Fibroblast of the conjunctiva (primary cell): ENCODE data around the gene SRMS.
"Not testable (repeated sequence)": the region's sequence is repeated elsewhere in the genome, so short reads cannot be mapped to it uniquely, and the experiment has no call there.

Experiments used
- DNase-seq: peaks from one replicate; pipeline ENCODE4 v3.0.0-alpha.2; 2010; ENCODE audit warnings: low read depth

Gene SRMS

DNA sequence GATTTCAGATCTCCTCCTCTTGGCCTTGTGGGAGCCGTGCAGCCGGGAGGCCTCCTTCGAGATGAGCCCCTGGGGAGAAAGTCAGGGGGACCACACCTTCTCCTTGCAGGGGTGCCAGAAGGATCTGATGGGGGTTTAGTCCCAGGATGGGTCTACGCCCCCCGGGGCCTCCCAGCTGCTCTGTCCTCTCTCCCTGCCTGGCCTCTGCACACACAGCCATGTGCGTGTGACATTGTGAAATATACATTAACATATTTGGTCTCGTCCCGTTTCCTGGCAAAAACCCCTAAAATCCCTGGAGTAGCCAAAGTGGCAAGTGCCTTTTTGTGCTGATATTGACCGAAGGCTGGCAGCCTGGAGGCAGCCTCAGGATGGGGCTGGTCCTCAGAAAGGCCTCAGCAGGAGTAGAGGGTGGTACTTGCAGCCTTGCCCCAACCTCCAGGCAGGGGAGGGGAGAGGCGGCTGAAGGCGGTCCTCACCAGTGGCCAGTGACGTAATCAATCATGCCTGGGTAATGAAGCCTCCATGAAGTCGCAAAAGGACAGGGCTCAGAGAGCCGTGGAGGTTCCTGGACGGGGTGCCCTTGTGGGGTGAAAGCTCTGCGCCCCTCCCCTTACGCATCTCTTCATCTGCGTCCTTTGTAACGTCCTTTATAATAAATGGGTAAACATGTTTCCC, 31.6 kb upstream of the SRMS start:
- no peak for DNase-seq

DNA sequence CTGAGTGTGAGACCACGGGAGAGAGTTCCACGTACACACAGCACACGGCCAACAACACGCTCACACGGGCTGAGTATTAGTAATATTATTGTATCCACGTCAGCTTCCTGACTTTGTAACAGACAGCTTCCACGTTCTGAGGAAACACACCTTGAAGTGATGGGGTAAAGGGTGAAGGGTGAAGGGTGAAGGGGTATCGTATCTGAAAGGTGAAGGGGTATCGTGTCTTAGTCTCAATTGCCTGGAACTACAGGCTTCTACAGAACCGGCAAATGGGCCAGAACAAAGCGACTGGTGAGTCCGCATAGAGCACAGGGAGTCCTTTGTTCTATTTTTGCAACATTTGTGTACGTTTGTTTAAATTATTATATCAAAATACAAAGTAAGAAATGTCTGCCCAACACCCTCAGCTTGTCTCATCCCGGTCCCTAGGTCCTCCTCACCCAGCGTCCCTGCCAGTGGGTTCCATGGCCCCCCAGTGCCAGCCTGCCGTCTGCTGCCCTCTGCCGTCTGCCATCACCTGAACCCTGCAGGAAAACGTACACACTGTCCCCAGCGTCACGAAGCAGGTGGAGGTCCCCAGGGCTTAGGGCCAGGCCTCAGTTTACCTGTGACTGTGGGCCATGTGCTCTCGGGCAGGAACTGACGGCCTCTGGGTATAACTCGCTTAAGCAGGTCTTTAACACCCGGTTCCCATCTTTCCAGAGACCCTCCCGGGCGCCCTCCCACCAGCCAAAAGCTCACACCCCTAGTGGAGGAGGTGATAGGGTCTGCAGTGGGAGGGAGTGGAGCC, 30.9 kb upstream of the SRMS start:
- DNase-seq = no peak

- DNase-seq = no peak
These were observed 29.9 kb upstream of the SRMS start for GRCh38 chr20:63577317-63577894.

DNA sequence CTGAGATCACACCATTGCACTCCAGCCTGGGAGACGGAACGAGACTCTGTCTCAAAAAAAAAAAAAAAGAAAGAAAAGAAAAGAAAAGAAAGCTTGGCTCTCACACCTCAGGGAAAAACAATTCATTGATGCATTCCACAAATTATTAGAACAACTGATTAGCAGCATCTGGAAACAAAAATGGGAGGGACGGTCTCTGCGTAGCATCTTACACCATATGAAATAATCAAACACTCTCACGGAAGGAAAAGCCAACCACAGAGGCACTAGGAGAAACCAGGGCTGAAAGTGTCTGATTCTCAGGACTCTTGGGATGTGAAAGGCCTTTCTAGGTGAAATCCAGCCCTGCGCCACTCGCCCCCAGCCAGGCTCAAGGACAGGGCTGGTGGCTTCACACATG, 28.8 kb upstream of the SRMS start:
- no peak for DNase-seq

DNA sequence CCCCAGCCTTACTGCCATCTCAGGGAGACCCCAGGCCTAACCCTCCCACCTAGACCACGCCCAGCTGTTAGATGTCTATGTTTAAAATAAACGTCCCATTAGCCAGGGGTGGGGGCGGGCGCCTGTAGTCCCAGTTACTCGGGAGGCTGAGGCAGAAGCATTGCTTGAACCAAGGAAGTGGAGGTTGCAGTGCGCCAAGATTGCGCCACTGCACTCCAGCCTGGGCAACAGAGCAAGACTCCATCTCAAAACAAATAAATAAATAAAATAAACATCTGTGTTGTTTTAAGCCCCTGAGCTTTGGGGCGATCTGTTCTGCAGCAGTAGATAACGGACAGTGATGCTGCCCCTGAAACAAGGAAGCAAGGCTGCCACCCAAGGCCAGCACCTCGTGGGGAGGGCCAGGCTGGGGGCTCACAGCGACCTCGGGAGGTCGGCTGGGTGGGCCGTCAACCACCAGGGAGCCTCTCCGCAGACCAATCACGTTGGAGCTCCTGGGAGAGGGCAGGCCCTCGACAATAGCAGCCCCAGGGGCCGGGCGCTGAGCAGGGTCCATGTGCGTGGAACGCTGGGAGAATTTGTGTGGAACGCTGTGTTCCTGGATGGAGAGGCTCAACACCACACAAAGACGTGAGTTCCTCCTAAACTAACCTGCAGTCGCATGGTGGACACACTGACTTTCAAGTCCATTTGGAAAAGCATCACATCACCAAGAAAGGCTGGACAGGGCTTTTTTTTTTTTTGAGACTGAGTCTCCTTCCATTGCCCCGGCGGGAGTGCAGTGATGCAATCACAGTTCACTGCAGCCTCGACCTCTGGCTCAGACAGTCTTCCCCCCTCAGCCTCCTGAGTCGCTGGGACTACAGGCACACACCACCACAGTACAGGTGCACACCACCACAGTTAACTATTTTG, 27.5 kb upstream of the SRMS start:
- peak; percentile 16 for DNase-seq

GRCh38 chr20:63574156-63574828, 26.7 kb upstream of the SRMS start, which contains the start of gene HELZ2:
HELZ2 (minus strand) TSS chr20:63574239; CDS start chr20:63572385, 1,854 bp downstream.
- peak; percentile 26 for DNase-seq

DNA sequence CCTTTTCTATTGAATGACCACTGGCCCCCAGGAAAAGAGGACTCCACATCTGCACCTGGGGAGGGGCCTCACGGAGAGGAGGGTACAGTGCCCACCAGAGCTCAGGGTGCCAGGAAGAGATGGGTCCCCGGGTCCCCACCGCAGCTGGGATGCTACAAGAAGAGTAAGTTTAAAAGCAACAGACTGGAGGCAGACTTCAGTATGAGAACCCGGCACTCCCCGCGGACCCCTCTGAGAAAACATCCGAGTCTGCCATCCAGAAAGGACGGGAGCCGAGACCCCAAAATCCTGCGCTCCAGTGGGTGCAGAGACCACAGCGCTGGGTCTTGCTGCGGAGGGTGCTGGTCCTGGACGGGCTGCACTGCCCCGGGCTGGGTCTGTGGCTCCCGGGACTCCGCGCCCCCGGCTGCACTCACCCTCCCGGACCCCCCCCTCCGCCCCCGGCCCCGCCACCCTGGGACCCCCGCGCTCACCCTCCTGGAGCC, 26.1 kb upstream of the SRMS start:
- no peak for DNase-seq

- no peak for DNase-seq
These were observed 25.5 kb upstream of the SRMS start for GRCh38 chr20:63572788-63573646.

DNA sequence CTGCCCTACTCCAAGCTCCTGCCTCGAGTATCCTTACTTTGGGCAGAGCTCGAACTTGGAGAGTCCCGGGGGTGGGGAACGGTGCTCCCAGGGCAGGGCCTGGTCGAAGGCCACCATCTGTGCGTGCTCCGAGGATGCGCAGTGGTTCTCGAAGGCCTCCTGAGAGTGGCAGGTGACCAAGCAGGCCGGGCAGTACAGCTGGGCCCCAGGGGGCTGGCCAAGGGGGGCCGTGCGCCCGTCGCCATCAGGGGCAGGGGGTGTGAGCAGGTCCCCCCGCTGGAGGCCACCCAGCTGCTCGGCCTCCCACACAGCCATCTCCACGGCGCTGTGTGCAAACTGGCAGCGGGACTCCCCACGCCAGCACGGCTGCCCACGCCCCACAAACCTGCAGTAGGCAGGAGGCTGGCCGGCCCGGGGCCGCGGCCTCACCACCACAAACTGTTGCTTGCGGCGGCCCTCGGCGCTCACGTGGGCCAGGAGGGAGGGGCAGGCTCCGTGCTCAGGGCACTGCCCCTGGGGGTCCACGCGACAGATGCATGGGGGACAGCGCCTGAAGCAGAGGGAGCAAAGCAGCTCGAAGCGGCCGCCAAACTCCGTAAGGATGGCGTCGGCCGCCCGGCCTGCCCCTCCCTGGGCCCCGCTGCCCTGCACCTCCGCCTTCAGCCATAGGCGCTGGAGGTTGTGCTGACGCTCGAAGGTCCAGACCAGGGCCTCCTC, 24.7 kb upstream of the SRMS start:
- DNase-seq = no peak

DNA sequence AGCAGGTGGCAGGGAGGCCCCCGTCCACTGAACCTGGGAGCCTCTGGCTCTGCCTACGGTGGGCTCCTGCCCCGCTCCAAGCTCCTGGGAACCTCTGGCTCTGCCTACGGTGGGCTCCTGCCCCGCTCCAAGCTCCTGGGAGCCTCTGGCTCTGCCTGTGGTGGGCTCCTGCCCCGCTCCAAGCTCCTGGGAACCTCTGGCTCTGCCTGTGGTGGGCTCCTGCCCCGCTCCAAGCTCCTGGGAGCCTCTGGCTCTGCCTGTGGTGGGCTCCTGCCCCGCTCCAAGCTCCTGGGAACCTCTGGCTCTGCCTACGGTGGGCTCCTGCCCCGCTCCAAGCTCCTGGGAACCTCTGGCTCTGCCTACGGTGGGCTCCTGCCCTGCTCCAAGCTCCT, 23.5 kb upstream of the SRMS start:
- DNase-seq = not testable (repeated sequence)

DNA sequence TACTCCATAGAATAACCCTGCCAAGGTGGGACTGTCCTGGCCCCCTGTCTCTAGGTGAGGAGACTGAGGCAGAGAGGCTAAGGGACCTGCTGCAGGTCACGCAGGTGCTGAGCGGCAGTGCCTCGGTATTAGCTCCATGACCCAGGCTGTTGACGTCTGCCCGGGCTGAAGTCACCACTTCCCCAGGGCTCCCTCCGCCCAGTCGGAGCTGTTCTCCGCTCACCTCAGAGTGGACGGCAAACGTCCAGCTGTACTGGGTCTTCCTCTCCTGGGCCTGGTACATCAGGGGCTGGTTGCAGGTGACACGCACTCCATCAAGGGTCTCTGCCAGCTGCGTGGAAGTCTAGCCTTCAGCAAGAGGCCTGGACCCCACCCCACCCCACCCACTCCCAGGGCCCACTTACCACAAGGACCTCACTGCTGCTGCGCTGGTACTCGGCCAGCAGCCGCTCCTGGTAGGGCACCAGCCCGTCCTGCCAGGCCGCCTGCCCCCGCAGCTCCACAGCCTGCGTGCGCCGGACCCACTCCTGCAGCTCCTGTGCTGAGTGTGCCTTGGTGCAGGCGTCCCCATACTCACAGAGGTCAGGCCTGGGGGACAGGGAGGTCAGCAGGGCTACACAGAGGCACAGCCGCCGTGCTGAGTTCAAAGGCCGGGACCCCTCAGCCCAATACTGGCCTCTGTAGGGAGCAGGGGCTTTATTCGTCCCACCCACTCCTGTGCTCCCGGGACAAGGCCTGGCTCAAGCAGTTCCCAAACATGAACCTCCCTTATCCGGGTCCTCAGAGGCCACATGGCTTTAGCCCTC, 22.9 kb upstream of the SRMS start:
- DNase-seq = no peak

DNA sequence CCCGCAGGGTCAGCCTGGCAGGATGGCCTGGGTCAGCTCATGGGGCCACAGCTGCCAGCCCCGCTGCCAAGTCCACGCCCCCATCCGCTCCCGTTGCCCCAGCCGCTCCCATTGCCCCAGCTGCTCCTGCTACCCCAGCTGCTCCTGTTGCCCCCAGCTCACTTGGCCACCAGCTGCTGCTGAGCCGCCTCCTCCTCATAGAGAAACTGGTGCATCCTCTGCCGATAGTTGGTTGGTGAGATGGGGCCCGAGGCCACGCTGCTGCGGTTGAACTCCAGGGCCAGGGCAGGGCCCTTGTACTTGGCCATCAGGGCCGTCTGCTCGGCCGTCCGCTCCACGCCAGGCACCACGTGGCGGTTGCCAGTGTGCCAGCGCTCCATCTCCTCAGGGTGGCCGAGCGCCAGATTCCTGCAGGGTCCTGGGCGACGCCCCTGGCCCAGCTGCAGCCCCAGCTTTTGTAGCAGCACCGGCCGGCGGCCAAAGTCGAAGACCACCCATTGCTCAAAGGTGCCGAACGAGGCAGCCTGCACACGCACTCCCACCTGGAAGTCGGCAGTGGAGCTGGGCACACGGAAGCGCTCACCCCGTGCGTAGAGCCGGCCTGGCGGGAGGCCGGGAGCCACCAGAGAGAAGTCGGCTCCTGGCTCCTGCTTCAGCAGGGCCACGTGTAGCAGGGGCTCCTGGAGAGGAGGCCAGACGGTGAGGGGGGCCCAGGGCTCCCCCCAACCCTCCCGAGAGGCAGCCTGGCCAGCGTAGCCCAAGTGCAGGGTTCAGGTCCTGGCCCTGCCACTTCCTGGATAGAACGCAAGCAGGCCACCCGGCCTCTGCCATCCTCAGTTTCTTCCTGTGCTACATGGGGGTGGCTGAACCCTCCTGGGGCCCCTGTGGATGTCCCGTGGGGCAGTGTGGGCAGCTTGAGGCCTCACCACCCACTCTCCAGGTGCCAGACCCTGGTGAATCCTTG, 21.7 kb upstream of the SRMS start:
- no peak for DNase-seq

DNA sequence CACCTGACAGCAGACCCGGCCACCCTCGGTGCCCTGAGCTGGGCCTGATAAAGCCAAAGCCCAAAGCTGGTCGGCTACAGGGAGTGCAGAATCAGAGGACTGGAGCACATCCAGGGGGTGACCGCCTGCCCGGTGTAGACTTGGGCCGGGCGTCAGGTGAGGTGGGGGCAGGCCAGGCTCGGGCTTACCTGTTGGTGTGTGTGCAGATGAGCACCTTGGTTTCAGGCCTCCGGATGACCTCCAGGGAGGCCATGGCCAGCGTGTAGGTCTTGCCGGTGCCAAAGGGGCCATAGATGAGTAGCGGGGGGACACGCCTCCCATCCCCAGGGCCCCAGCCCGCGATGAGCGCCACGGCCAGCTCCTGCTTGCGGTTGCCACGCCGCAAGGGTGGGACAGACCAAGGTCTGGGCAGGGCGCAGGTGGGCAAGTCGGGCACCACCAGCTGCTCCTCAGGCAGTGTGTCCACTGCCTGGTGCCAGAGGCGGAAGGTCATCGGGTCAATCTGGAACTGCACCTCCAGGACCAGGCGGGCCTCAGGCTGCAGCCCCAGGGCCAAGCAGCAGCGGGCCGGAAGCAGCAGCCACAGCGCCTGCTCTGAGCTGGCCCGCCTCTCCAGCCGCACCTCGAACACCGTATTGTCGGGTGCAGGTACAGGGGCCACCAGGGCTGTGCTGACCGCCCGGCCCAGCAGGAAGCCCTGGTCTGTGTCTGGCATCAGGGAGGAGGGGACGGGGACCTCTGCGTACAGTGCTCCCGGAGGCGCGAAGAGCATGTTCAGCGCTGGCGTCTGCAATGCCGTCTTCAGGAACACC, 20.8 kb upstream of the SRMS start:
- DNase-seq = no peak

- DNase-seq = no peak
These were observed 20.0 kb upstream of the SRMS start for GRCh38 chr20:63567386-63568169.

DNA sequence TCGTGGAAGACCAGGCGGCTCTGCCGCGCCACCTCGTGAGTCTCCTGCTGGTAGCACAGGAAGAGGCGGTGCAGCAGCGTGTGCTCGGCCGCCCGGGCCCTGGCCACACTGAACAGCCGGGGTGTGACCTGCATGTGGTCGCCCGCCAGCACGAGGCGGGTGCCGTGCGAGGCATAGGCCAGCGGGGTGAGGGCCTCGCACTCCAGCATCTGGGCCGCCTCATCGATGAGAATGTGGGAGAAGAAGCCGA, 19.5 kb upstream of the SRMS start:
- DNase-seq = no peak

- no peak for DNase-seq
These were observed 19.0 kb upstream of the SRMS start for GRCh38 chr20:63566395-63567135.
